Head of caudate nucleus (tissue), 42 donors: ENCODE data around the gene TGFBI.

Experiments
- DNase-seq, 42 donors: peaks; one replicate each; pipeline versions ENCODE4 v3.0.0 to v3.0.0-alpha.2; 2020 to 2021; ENCODE audit warnings: mixed read lengths in 7 of 42
- intact Hi-C: fragments of 100-400 bp; cut with DNase I; formaldehyde crosslinking; loops from one replicate; pipeline ENCODE4 v1.15.0; 2022

Gene TGFBI

DNA sequence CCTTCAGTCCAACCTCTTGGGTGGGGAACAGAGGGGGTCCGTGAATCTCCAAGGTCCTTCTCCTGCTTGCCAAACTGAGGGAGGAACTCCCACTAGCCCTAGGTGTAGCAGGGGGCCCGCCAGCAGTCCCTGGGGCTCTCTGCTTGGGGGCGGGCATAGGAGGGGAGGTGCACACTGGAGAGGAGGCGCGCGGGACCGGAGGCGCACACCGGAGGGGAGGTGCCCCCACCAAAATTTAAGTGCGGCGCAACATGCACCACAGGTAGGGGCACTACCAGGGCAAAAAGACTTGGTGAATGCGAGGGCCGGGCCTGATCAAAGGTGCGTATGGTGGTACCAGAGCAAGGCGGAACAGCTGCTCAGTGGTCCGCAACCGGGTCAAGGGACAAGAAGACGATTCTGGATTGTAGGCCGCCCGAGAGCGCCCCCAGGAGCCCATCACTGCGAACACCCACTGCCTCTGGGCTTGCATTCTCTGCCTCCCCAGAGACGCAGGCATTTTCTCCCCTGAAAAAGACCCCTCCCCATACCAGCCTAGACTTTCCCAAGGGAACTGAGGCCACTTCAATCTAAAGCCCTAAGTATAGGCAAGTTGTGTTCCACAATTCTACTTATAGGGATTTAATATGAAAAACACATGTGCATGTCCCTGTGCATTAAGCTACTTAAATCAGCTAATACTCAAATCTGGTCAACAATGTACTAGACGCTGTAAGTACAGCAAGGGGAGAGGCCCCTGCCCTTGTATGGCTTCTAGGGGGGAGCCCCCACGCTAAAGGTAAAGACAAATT, 50.6 kb downstream of the TGFBI start:
- intact Hi-C loops, result no loop called here
- DNase-seq, result no peak

DNA sequence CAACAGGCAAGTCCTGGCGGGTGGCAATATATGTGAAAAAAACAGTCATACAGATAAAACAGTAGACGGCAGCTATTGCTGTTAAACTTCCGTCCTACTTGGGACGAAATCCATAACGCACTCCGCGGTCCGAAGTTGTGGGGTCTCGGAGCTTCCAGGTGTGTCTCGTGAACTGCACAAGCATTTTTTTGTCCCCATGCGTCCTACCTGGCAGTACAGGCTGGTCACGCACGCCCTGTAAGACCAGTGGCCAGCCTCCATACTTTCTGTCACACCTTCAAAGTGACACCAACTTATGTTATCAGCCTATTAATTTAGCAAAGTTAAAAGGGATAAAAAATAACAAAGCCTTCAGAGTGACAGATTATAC, 51.3 kb downstream of the TGFBI start:
- no peak for DNase-seq
- intact Hi-C loops, result no loop called here

DNA sequence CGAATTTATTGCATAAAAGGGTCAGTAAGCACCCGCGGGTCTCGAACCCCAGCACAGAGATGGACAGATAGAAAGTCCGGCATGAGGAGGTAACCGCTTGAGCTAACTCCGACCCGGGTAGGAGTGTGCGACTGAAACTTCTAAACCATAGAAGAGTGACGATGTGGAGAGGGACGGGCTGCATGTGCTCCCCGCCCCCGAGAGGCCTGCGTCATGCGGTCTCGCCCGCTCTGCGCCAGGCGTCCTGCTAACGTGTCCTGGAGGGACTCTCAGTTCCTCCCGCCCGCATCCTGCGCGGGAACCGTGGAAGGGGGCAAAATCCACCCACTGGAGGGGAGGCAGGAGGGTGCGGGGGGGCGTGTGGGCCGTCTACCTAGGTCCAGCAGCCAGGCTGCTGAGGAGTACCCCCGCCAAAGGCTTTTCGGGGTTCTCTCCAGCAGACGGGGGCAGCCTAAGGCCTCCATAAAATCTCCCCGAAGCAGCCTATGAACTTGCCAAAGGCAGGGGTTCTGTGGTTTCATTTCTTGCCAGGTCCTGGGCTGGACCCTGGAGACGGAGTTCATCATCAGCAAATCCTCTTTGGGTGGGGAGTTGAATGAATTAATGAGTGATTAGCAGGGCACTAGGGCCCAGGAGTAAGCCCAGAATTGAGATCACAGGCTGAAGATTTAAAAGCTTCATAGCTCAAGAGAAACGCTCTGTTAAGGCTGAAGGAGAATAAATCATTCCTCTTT, 51.9 kb downstream of the TGFBI start:
- peak in 41 of 42 donors; percentile 3 to 81 (median 45) for DNase-seq
- intact Hi-C loops, result no loop called here

DNA sequence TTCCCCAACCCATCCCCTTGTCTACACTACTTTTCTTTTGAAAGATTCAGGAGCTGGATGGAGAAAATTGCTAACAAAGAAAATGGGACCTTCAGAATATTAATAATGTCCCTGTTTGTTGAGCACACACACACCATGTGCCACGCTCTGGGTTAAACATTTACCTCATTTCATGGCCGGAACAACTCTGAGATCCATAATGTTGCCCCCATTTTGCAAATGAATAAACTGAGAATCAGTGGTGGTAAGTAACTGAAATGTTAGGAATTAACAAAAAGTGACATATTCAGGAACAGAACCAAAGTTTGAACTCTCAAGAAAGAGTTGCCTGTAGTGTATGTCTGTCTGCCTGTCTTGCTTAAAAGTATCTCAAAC, 52.4 kb downstream of the TGFBI start:
- intact Hi-C loops, result no loop called here
- no peak for DNase-seq

DNA sequence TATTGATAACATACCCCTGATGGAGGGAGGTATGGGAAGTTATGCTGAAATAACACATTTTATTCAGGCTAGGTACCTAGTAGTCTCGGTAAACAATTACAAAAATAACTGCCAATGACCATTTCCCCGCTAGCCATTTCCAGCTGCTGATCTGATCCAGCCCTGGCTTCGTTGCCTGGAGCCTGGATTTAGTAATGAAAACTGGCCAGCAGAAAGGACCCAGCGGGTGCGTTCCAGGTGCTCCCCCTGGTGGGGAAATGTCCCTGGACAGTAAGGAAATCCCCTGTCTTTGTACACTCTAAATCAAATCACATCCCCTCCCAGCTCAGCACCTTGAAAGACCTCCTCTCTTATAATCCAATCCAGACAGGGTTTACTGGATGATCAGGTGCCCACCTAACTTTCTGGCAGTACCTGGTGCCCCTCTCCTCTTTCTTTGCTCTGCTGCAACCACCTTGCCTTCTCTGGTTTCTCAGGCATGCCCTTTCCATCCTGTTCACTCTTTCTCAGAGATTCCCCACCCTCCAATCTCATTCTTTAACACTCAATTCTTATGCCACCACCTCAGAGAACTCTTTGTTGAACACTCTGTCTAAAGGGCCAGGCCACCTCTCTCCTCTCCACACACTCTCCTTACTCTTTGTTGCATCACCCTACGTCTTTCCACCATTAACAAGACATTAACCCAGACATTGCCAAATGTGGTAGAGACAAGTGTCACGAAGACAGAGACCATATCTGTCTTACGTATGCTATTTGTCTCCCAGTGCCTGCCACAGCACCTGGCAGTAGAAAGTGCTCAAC, 53.8 kb downstream of the TGFBI start:
- DNase-seq, result peak in 38 of 42 donors; percentile 16 to 75 (median 46)
- intact Hi-C loops, result no loop called here

DNA sequence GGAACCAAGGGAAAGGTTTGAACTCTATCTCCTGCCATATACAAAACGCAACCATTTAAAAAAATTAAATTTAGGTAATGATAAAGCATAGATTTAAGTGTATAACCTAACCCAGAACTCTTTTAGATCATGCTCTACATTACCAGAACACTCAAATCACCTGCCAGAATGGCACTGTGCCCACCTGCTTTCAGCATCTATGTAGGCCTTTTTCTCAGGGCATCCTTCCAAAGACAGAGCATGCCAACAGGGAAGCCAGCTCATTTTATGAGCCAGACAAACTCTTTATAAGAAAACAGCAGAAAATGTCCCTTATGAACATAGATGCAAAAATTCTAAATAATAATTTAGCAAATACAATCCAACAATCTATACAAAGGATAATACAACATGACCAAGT, 55.9 kb downstream of the TGFBI start:
- intact Hi-C loops, result no loop called here
- DNase-seq, result no peak

DNA sequence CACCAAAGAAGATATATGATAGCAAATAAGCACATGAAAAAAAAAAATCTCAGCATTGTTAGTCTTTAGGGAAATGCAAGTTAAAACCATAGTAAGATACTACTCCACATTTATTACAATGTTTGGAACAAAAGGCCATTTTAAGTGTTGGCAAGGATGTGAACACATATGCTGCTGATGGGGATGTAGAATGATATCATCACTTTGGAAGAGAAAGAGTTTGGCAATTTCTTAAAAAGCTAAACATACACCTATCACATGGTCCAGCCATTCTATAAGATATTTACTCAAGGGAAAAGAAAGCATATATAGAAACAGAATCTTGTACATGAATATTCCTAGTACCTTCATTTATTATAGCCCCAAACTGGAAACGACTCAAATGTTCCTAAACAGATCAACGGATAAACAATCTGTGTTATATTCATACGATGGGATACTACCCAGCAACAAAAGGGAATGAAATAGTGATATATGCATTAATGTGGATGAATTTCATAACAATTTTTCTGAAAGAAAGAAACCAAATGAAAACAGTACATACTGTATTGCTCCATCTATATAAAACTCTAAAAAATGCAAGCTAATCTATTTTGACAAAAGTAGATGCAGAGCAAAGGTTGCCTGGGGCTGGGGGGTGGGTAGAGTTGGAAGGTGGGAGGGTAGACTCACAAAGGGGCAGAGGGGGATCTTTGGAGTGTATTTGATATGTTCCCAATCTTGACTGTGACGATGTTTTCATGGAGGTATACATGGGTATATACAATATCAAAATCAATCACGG, 58.2 kb downstream of the TGFBI start:
- no peak for DNase-seq
- intact Hi-C loops, result no loop called here

DNA sequence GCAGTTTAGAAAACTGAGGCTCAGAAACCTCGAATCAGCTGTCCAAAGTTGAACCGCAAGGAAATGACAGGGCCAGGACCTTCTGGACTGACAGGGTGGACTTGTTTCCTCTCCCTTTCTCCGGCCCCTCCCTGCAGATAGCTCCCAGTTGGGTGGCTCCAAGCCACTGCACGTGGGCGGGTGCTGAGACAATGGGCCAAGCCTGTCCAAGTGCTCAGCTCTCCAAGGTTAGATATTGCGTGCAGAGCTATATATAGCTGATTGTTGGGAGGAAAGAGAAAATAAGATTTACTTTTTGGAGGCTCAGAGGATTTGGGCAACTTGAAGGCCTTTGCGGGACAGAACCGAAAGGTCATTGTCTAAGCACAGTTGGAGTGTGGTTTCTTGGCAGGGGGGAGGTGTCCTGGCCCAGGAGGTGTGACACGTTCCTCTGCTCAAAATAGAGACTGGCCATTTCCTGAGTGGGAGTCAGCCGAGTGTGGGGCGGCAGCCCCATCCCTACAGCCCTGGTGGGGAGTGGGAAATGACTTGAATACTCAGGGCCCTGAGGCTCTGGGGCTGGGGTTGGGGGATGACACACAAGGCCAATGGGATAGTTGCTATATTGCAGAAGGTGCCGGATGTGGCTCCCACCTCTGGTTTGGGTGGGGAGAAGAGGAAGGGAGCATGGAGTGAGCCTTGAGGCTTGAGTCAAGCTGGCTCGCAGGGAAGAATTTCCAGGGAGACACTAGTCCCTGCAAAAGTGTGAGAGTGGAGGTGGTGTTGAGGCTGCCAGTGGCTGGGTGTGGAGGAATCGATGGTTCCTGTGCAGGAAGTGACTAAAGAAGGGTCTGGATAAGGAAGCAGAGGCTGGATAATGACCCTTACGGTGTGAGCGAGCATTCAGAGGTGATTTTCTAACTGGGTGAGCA, 59.4 kb downstream of the TGFBI start:
- no peak for DNase-seq
- intact Hi-C loops, result no loop called here

DNA sequence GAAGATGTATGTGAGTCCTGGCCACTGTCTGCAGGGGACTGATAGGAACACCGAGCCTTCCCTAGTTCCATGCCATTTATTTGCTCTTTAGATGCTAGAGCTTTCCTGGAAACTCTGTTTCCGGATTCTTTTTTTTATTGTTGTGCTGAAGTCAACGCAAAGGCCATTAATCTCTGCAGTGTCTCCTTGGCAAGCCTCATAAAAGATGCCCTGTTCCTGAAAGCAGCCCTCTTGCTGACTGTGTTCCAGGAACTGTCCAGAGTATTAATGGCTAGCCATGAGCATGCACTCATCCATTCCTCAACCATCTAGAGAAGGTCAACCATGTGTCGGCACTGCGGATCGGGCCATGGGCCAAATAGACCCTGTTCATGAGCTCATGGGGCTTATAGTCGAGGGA, 61.0 kb downstream of the TGFBI start:
- DNase-seq, result no peak
- intact Hi-C loops, result no loop called here

DNA sequence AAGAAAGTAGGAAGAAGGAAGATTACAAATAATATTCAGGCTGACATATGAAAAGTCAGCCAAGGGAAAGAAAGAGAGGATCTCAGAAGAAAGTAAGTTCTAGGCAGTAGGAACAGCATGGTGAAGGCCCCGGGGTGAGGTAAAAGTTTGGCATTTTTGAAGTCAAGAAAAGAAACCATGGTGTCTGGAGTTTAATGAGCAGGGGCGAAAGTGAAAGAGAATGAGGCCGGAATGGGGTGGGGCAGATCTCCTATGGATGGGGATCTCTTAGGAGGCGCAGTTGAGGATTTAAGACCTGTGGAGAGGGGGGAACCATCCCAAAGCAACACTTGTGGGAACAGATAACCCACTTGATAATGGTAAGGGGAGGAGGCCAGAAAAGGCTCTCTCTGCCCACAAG, 61.5 kb downstream of the TGFBI start:
- no peak for DNase-seq
- intact Hi-C loops, result no loop called here

DNA sequence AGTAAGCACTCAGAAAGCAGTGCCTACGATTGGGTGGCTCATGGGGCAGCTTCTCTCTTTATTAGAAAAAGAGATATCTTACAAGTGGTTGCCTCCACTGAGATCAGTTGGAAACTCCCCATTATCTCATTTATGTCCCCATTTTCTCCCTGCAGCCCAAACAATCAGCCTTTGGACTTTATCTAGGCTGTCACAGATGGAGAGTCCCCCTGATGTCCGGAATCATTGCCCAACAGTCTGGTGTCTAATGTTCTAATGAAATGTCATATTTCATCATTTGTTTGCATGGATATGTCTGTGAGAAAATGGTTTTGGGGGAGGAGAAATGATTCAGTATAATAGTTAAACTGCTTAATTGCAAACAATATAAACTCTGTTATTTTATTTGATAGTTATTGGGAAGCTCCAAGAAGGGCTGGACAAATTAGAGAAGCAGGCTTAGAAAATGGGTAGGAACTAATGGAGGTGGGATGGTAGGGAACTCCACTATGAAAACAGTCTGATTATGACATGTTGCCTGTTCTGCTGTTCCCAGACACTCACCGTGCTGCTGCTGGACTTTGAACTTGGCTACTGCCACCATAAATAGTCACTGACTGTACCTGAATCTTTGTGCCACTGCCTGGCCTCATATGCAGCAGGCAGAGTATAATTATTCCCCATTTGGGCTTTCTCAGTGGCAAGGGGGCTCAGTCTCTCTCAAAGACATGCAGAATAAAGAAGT, 65.6 kb downstream of the TGFBI start:
- intact Hi-C loops, result no loop called here

DNA sequence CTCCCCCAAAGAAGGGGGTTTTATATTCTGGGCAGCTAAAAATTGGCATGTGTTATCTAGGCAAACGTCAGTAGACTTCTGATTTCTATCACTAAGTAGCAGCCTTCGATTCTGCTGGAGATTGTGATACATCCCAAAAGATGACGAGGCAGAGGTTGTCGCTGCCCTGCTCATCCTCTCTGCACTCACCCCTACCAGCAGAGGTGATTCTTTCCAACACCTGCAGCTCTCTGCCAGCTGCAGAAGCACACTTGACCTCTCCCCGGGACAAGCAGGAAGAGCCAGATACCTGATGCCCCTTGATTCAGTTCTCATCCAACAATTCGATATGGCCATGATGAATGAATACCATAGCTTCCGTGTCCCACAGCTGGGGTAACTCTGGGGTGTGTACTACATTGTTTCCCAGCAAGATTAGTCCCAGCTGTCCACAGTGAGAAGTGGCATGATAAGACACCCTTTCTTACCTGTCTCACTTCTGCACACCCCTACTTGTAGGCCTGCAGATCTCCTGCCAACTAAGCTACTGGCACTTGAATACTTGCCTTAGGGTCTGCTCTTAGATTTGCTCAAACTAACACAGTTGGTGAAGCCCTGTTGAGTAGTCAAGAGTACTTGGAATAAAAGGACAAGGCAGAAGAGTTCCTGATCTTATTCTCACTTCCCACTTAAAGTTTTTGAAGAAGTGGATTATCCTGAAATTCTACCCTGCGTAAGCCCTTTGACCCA, 66.3 kb downstream of the TGFBI start:
- intact Hi-C loops, result no loop called here
- no peak for DNase-seq

More for the DNA sequence above, 65.6 kb downstream of the TGFBI start:
- DNase-seq, result no peak

DNA sequence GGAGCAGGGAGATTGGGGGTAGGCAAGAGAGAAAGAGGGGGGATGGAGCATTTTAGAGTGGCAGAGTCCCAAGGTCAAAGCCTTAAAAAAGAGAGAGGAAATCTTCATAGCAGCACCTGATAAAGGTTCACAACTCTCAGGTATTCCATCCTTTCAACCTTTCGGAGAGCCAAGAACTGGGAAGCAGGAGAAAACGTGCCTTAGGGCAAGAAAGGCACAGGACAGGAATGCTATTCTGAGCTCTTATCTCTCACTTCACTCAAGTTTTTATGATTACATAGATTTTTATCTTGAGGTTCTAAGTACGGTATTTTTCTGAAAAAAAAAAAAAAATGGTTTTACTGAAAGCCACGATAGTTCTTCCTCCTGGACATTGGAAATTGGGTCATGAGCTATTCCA, 69.4 kb downstream of the TGFBI start:
- intact Hi-C loops, result no loop called here
- no peak for DNase-seq

DNA sequence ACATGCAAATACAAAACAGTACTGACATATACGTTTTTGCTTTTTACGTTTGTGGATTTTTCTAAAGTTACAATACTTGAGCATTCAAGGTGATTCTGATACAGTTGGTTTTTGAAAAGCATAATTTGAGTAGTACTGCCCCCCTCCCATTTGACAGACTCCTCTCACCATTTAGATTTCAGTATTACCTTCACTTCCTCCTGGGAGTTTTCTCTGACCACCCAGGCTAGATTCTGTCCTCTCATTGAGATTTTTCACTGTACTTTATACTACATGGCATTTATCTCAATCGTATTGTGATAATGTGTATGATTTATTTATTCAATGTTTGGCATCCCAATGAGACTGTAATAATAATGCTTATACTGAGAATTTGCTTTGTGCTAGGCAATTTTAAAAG, 71.1 kb downstream of the TGFBI start:
- intact Hi-C loops, result no loop called here

DNA sequence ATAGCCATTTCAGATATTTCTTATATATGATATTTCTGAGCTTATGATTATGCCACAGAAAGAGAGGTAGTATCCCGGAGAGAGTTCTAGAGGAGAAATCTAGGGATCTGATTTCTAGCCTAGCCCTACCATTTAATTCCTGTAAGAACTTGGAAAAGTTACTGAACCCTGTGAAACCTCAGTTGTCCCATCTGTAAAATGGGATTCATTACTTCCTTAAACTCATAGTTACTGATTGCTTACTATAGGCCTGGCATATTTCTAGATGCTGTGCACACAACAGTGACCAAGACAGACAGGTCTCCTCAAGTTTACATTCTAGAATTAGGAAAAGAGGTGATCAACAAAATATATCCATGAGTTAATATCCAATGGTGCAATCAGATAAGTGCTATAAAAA, 73.1 kb downstream of the TGFBI start:
- intact Hi-C loops, result no loop called here
- no peak for DNase-seq

More for the DNA sequence above, 71.1 kb downstream of the TGFBI start:
- DNase-seq, result no peak

DNA sequence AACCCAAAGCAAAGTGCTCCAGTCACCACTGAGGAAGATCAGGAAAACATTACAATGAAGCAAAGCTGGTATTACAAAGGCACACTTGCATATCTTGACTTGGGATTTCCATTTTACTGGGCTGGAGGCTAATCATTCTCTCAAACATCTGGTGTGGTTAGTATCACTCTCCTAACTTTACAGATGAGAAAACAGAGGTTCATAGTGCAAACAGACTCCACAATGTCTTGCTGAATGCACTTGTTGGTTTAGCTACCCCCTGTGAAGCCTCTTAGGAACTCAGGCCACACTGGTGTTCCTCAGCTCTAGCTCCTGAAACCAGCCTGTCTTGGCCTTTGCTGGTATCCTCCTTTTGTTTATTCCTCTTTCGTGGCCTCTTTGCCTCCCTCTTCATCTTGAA, 74.3 kb downstream of the TGFBI start:
- intact Hi-C loops, result no loop called here
- no peak for DNase-seq
